Endothelial cell of umbilical vein (primary cell): ENCODE data around the gene KAT7. TPM values are rescaled to one million over a fixed set of nuclear protein-coding genes. Genes with fewer than 3 reads are reported as not detected.

ENCODE experiments used
- BruUV-seq: library from RNA; stranded (reverse); fragments of 400-500 nt; replicated peaks from 2 replicates; lab custom pipeline; 2021; lab: Mats Ljungman, UMichigan
- CTCF ChIA-PET: fragments of 300-600, 350-600 bp; sonication (Branson Sonifier 250); formaldehyde crosslinking; loops from one replicate; lab custom pipeline; 2021; ENCODE audit warnings: antibody characterized with exemption, inconsistent platforms; lab: Charles Lee
- POLR2A ChIA-PET: fragments of 300-600, 350-600 bp; sonication (Branson Sonifier 250); formaldehyde crosslinking; loops from one replicate; lab custom pipeline; 2021; ENCODE audit warnings: antibody characterized with exemption, inconsistent platforms; lab: Charles Lee
- DNase-seq: peaks from one replicate; pipeline ENCODE4 v3.0.0-alpha.2; 2011; ENCODE audit warnings: low read depth, low spot score
- FAIRE-seq: peaks from 2 replicates; lab custom pipeline; 2011; peaks lifted over from hg19 to GRCh38; lab: Jason Lieb, UNC
- H2AFZ ChIP-seq: 2 replicates; pipeline ENCODE4 v1.6.0; 2012; ENCODE audit warnings: low read depth, low read length, control low read depth, inconsistent platforms
- H3K27ac ChIP-seq: 2 replicates; pipeline ENCODE4 v1.5.1; 2011; ENCODE audit warnings: low read depth, mild to moderate bottlenecking, control low read depth, low read length, moderate library complexity; ENCODE audit not compliant: insufficient read depth
- H3K27me3 ChIP-seq, 2 experiments: 2 replicates each; pipeline versions ENCODE4 v1.6.0 to v1.6.1; 2011; ENCODE audit warnings: low read length in 2 of 2, mixed read lengths in 1 of 2; ENCODE audit not compliant: control insufficient read depth in 2 of 2, insufficient read depth in 2 of 2
- H3K36me3 ChIP-seq, 2 experiments: 2 replicates in 1 of 2; 3 replicates in 1 of 2; pipeline ENCODE4 v1.5.1; 2011; ENCODE audit warnings: low read length in 2 of 2, mild to moderate bottlenecking in 1 of 2, moderate library complexity in 1 of 2; ENCODE audit not compliant: control insufficient read depth in 2 of 2, insufficient read depth in 2 of 2; ENCODE audit errors: extremely low read depth in 1 of 2
- H3K4me1 ChIP-seq: 3 replicates; pipeline ENCODE4 v1.5.1; 2011; ENCODE audit warnings: mild to moderate bottlenecking, low read length; ENCODE audit not compliant: control insufficient read depth, insufficient read depth; ENCODE audit errors: extremely low read depth
- H3K4me2 ChIP-seq: 2 replicates; pipeline ENCODE4 v1.6.1; 2011; ENCODE audit warnings: low read length, control low read depth, mixed read lengths; ENCODE audit not compliant: insufficient read depth
- H3K4me3 ChIP-seq, 3 experiments: fragments of 200-600 bp in 1 of 3; sonication (generic), shearing (Covaris generic) in 1 of 3; replicated peaks in 1 of 3; 2 replicates each; pipeline ENCODE4 v1.5.1; 2011 to 2016; ENCODE audit warnings: control low read depth in 3 of 3, low read length in 3 of 3, mild to moderate bottlenecking in 2 of 3, inconsistent platforms in 1 of 3, low read depth in 1 of 3, moderate library complexity in 1 of 3; ENCODE audit not compliant: insufficient read depth in 1 of 3
- H3K79me2 ChIP-seq: 2 replicates; pipeline ENCODE4 v1.6.0; 2012; ENCODE audit warnings: low read length, inconsistent platforms; ENCODE audit not compliant: control insufficient read depth, insufficient read depth
- H3K9ac ChIP-seq: replicated peaks from 2 replicates; pipeline ENCODE3; 2011; ENCODE audit warnings: low read length, control low read depth; ENCODE audit not compliant: insufficient read depth; ENCODE audit errors: extremely low read depth
- H3K9me1 ChIP-seq: replicated peaks from 3 replicates; pipeline ENCODE4 v1.6.0; 2011; ENCODE audit warnings: mild to moderate bottlenecking, low read length; ENCODE audit not compliant: control insufficient read depth, insufficient read depth; ENCODE audit errors: extremely low read depth
- H3K9me3 ChIP-seq: replicated peaks from 2 replicates; pipeline ENCODE4 v1.5.1; 2012; ENCODE audit warnings: low read length, inconsistent platforms; ENCODE audit not compliant: control insufficient read depth, insufficient read depth
- H4K20me1 ChIP-seq: replicated peaks from 2 replicates; pipeline ENCODE3; 2011; ENCODE audit warnings: mild to moderate bottlenecking, low read length; ENCODE audit not compliant: control insufficient read depth, insufficient read depth; ENCODE audit errors: extremely low read depth
- EZH2 ChIP-seq: IDR thresholded peaks from 2 replicates; pipeline ENCODE4 v1.6.1; 2012; ENCODE audit warnings: borderline replicate concordance, low read depth, mild to moderate bottlenecking, moderate library complexity, low read length, inconsistent platforms; ENCODE audit not compliant: severe bottlenecking
- FOS ChIP-seq: IDR thresholded peaks from 2 replicates; pipeline ENCODE4 v1.6.1; 2011; ENCODE audit warnings: mild to moderate bottlenecking, low read length, moderate library complexity, borderline replicate concordance; ENCODE audit not compliant: insufficient read depth
- GATA2 ChIP-seq: IDR thresholded peaks from 2 replicates; pipeline ENCODE4 v1.7.0; 2011; ENCODE audit warnings: low read depth, mild to moderate bottlenecking, moderate library complexity, mixed read lengths, low read length; ENCODE audit not compliant: insufficient read length, insufficient read depth
- JUN ChIP-seq: IDR thresholded peaks from 2 replicates; pipeline ENCODE4 v1.6.1; 2011; ENCODE audit warnings: borderline replicate concordance, low read depth; ENCODE audit not compliant: insufficient read length, insufficient read depth
- MYC ChIP-seq: IDR thresholded peaks from one replicate; pipeline ENCODE4 v1.6.1; 2011; ENCODE audit warnings: mild to moderate bottlenecking, low read depth, low read length
- POLR2A ChIP-seq: IDR thresholded peaks from 2 replicates; pipeline ENCODE4 v1.6.1; 2012; ENCODE audit warnings: low read depth, mild to moderate bottlenecking, control low read depth, low read length
- POLR2AphosphoS5 ChIP-seq: IDR thresholded peaks from 2 replicates; pipeline ENCODE4 v1.6.1; 2012; ENCODE audit warnings: low read depth, mild to moderate bottlenecking, control low read depth, low read length, moderate library complexity; ENCODE audit not compliant: insufficient read depth
- dilution Hi-C: fragments of 300-500 bp; cut with MboI; formaldehyde crosslinking; loops from one replicate; pipeline ENCODE4 v1.15.0; 2019; ENCODE audit warnings: low sequenced_read_pairs; ENCODE audit not compliant: extremely low pct_ligation_motif_present
- intact Hi-C: fragments of 100-400 bp; cut with micrococcal nuclease; formaldehyde crosslinking; loops from one replicate; pipeline ENCODE4 v1.10.0; 2022
- polyA plus RNA-seq, 4 experiments: library from polyadenylated mRNA; depleted of rRNA in 3 of 4; stranded (reverse) in 3 of 4; unstranded in 1 of 4; fragments of >200 nt; gene quantifications; 2 replicates each; pipeline versions ENCODE4 v1.2.1 to v1.2.3, GENCODE V29; 2011 to 2012; ENCODE audit warnings: missing spikeins in 1 of 4
- total RNA-seq: library from RNA; stranded (reverse); gene quantifications from 2 replicates; pipeline ENCODE4 v1.2.3, GENCODE V29; 2021
- TF ChIP-seq, protein P1 (sequence below), 2 donors: IDR thresholded peaks; 1 replicate in 1 of 2; 2 replicates in 1 of 2; pipeline ENCODE4 v1.5.1; 2011; ENCODE audit warnings: low read length in 2 of 2, mild to moderate bottlenecking in 2 of 2, moderate library complexity in 2 of 2, control low read depth in 1 of 2, inconsistent platforms in 1 of 2, low read depth in 1 of 2; ENCODE audit not compliant: insufficient read depth in 1 of 2; ENCODE audit errors: extremely low read depth in 1 of 2
- TF ChIP-seq, protein P2 (sequence below): IDR thresholded peaks from 2 replicates; pipeline ENCODE4 v1.6.1; 2011; ENCODE audit not compliant: insufficient read depth, insufficient read length

Gene KAT7
- total and polyA plus RNA-seq, 2 donors (not counting 3 experiments of a cell fraction or from before 2014, with no cell fraction given): 44.5 to 66.2 TPM

DNA sequence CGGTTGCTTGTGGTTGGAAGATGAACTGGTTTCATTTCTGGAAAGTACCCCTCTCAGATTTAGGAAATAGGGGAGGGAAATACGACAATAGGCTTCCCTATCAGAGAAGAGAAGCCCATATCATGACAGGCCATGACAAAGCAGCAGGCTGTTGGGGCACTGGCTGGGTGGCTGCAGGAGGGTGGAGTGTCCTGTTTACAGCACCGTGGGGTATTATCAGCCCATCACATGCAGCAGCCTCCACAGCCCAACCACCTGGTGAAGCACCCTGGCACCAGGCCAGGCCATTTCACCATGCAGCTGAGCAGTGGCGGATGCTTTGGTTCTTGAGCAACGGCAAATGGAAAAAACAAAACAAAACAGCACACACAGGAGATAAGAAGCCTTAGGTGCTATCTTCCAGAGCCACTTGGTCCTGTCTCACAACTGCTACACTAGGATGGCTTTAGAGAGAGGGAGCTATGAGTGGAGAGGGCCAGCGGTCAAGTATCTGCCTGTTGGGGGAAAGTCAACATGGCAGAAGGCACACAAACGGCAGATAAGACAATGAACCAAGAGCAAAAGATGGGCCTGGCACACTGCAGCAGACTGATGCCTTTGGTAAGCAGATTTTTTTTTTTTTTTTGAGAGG, 48.7 kb upstream of the KAT7 start:
- dilution Hi-C loops: no loop called here
- no peak overlapping the region for H2AFZ ChIP-seq
- H3K27me3 ChIP-seq: no peaks in the 10 kb centered on the region
- H4K20me1 ChIP-seq: no peaks in the 10 kb centered on the region
- no peaks in the 10 kb centered on the region for H3K4me1 ChIP-seq
- H3K9me3 ChIP-seq: no peaks in the 10 kb centered on the region
- POLR2A ChIA-PET: no interaction called here
- intact Hi-C loops: no loop called here
- DNase-seq (peak; percentile 16), FAIRE-seq (no peak)
- H3K4me3 ChIP-seq: no peak overlapping the region
- BruUV-seq: no TSS peak
- H3K36me3 ChIP-seq: no peaks in the 10 kb centered on the region
- H3K4me2 ChIP-seq: no peak overlapping the region
- no peaks in the 10 kb centered on the region for H3K79me2 ChIP-seq
- no peaks in the 10 kb centered on the region for H3K9me1 ChIP-seq
- TF ChIP-seq, protein P1, sequence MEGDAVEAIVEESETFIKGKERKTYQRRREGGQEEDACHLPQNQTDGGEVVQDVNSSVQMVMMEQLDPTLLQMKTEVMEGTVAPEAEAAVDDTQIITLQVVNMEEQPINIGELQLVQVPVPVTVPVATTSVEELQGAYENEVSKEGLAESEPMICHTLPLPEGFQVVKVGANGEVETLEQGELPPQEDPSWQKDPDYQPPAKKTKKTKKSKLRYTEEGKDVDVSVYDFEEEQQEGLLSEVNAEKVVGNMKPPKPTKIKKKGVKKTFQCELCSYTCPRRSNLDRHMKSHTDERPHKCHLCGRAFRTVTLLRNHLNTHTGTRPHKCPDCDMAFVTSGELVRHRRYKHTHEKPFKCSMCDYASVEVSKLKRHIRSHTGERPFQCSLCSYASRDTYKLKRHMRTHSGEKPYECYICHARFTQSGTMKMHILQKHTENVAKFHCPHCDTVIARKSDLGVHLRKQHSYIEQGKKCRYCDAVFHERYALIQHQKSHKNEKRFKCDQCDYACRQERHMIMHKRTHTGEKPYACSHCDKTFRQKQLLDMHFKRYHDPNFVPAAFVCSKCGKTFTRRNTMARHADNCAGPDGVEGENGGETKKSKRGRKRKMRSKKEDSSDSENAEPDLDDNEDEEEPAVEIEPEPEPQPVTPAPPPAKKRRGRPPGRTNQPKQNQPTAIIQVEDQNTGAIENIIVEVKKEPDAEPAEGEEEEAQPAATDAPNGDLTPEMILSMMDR (IDR thresholded peaks at IDR 0.05; ENCODE audit: extremely low read depth in 1 of 2, insufficient read depth in 1 of 2, low read depth in 1 of 2, low read length in 2 of 2): no peak
- no peak for TF ChIP-seq MYC
- TF ChIP-seq POLR2AphosphoS5: no peak
- TF ChIP-seq POLR2A: no peak
- TF ChIP-seq FOS: no peak
- no peak for TF ChIP-seq EZH2
- TF ChIP-seq GATA2: no peak
- TF ChIP-seq, protein P2, sequence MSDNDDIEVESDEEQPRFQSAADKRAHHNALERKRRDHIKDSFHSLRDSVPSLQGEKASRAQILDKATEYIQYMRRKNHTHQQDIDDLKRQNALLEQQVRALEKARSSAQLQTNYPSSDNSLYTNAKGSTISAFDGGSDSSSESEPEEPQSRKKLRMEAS: no peak
- no peak for TF ChIP-seq JUN
- no peak overlapping the region for H3K27ac ChIP-seq
- CTCF ChIA-PET: no interaction called here
- no peak overlapping the region for H3K9ac ChIP-seq
